ENCODE measurements around the gene NUDT12. TPM values are rescaled to one million over a fixed set of nuclear protein-coding genes. Genes with fewer than 3 reads are reported as not detected.

NUDT12 gene
- total RNA-seq, 2 experiments from 2014 or later = 4.0 to 4.7 TPM

- no peak for DNase-seq
- intact Hi-C loops (cut with micrococcal nuclease) = no loop called here
- CTCF ChIA-PET = no interaction called here
- Mint-ChIP-seq H3K9me3 (no peaks in the 10 kb centered on the region), H3K4me1 (ENCODE audit: low read depth) (no peaks in the 10 kb centered on the region), H3K27me3 (ENCODE audit: low read depth) (peaks cover 2% of the 10 kb centered on the region), H3K36me3 (ENCODE audit: low read depth) (no peaks in the 10 kb centered on the region), H3K4me3 (no peak overlapping the region), H3K27ac (no peak overlapping the region)
Measured at GRCh38 chr5:103532086-103532734, 30.4 kb downstream of the NUDT12 start.

GRCh38 chr5:103526164-103526915, 36.2 kb downstream of the NUDT12 start:
- no peak for DNase-seq
- Mint-ChIP-seq H3K4me1 (ENCODE audit: low read depth) (no peaks in the 10 kb centered on the region), H3K27me3 (ENCODE audit: low read depth) (peaks cover 2% of the 10 kb centered on the region), H3K9me3 (no peaks in the 10 kb centered on the region), H3K36me3 (ENCODE audit: low read depth) (no peaks in the 10 kb centered on the region), H3K4me3 (no peak overlapping the region), H3K27ac (no peak overlapping the region)
- CTCF ChIA-PET = no interaction called here
- intact Hi-C loops (cut with micrococcal nuclease) = no loop called here

DNA sequence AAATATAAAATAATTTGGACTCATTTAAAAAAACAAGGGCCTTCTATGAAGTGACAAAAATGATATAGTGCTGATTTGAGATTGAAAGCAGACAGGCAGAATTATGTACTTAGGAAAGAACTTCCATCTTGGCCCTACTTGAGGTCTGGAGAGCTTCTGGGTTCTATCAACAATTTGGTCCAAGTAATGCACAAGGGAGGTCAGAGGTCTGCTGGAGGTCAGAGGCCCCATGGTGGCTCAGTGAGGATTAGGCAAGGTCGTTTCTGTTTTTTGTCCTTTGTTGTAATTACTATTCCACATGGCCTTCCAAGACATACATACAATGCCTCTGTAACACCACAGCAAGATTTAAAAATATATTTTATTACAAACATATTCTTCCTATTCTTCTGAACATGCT, 37.2 kb downstream of the NUDT12 start:
- intact Hi-C loops (cut with micrococcal nuclease) = no loop called here
- no peak overlapping the region for H3K4me3 Mint-ChIP-seq
- H3K9me3 Mint-ChIP-seq = no peaks in the 10 kb centered on the region
- H3K4me1 Mint-ChIP-seq (ENCODE audit: low read depth) = no peaks in the 10 kb centered on the region
- peaks cover 2% of the 10 kb centered on the region for H3K27me3 Mint-ChIP-seq (ENCODE audit: low read depth)
- H3K36me3 Mint-ChIP-seq (ENCODE audit: low read depth) = no peaks in the 10 kb centered on the region
- CTCF ChIA-PET = interaction anchor here (0.6 kb wide), 2 partner anchors 10 to 11 kb away, joined by 3 read pairs; no protein-coding TSS in a partner anchor
- H3K27ac Mint-ChIP-seq = no peak overlapping the region
- no peak for DNase-seq

- Mint-ChIP-seq H3K4me3 (no peak overlapping the region), H3K27ac (no peak overlapping the region), H3K4me1 (ENCODE audit: low read depth) (no peaks in the 10 kb centered on the region), H3K36me3 (ENCODE audit: low read depth) (no peaks in the 10 kb centered on the region), H3K27me3 (ENCODE audit: low read depth) (peaks cover 2% of the 10 kb centered on the region), H3K9me3 (no peaks in the 10 kb centered on the region)
- no peak for DNase-seq
- intact Hi-C loops (cut with micrococcal nuclease) = no loop called here
- CTCF ChIA-PET = no interaction called here
Measured at GRCh38 chr5:103523319-103523718, 39.3 kb downstream of the NUDT12 start.

DNA sequence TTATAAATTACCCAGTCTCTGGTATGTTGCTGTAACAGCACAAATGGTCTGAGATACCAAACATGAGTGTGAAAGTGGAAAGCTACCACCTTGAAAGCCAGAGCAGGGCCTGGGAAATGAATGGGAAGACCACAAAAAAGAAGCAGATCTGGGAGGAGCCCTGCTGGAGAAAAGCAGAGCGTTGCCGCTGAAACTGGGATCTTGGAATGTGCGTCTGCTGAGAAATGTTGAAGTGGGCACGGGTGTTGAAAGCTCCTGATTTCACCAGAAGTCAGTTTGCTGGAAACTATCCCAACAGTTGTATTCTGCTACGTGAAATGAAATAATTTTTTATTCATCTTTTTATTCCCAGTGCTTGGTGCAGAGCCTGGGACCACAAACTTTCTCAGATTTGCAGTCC, 40.0 kb downstream of the NUDT12 start:
- DNase-seq = no peak
- intact Hi-C loops (cut with micrococcal nuclease) = no loop called here
- no peak overlapping the region for H3K27ac Mint-ChIP-seq
- no peak overlapping the region for H3K4me3 Mint-ChIP-seq
- CTCF ChIA-PET = no interaction called here
- no peaks in the 10 kb centered on the region for H3K4me1 Mint-ChIP-seq (ENCODE audit: low read depth)
- H3K27me3 Mint-ChIP-seq (ENCODE audit: low read depth) = peaks cover 2% of the 10 kb centered on the region
- no peaks in the 10 kb centered on the region for H3K36me3 Mint-ChIP-seq (ENCODE audit: low read depth)
- H3K9me3 Mint-ChIP-seq = no peaks in the 10 kb centered on the region

DNA sequence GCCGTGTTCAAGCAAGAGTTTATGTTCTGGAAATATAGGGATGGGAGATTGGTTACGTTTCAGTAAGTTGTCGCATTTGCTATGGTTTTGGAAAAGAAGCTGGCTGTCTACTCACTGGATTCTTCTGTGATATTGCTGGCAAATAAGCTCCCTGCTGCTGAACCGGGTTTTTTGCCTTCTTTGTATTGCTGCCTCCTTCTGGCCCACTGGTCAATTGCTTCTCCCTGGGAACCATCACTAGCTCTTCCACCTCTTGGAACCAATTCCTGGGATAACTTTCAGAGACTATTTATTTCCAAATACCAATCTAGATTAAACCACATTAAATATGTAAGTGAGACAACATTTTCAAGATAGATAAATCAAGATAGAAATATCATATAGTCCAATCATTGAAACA, 43.0 kb downstream of the NUDT12 start:
- Mint-ChIP-seq H3K27ac (no peak overlapping the region), H3K36me3 (ENCODE audit: low read depth) (no peaks in the 10 kb centered on the region), H3K4me3 (no peak overlapping the region), H3K4me1 (ENCODE audit: low read depth) (no peaks in the 10 kb centered on the region), H3K27me3 (ENCODE audit: low read depth) (peaks cover 7% of the 10 kb centered on the region), H3K9me3 (no peaks in the 10 kb centered on the region)
- no peak for DNase-seq
- intact Hi-C loops (cut with micrococcal nuclease) = no loop called here
- CTCF ChIA-PET = no interaction called here

GRCh38 chr5:103514371-103514770, 48.2 kb downstream of the NUDT12 start:
- CTCF ChIA-PET = interaction anchor here (0.6 kb wide), 1 partner anchor 11 kb away, joined by 3 read pairs; no protein-coding TSS in a partner anchor
- Mint-ChIP-seq H3K27ac (no peak overlapping the region), H3K4me1 (ENCODE audit: low read depth) (no peaks in the 10 kb centered on the region), H3K27me3 (ENCODE audit: low read depth) (peaks cover 9% of the 10 kb centered on the region), H3K36me3 (ENCODE audit: low read depth) (no peaks in the 10 kb centered on the region), H3K9me3 (no peaks in the 10 kb centered on the region), H3K4me3 (no peak overlapping the region)
- DNase-seq = no peak
- intact Hi-C loops (cut with micrococcal nuclease) = no loop called here

GRCh38 chr5:103513701-103514100, 48.9 kb downstream of the NUDT12 start:
- H3K27me3 Mint-ChIP-seq (ENCODE audit: low read depth) = peaks cover 9% of the 10 kb centered on the region
- intact Hi-C loops (cut with micrococcal nuclease) = no loop called here
- no peak overlapping the region for H3K27ac Mint-ChIP-seq
- no peaks in the 10 kb centered on the region for H3K9me3 Mint-ChIP-seq
- no peak overlapping the region for H3K4me3 Mint-ChIP-seq
- no peak for DNase-seq
- H3K36me3 Mint-ChIP-seq (ENCODE audit: low read depth) = no peaks in the 10 kb centered on the region
- H3K4me1 Mint-ChIP-seq (ENCODE audit: low read depth) = no peaks in the 10 kb centered on the region
- CTCF ChIA-PET = interaction anchor here (0.6 kb wide), 1 partner anchor 12 kb away, joined by 3 read pairs; no protein-coding TSS in a partner anchor

DNA sequence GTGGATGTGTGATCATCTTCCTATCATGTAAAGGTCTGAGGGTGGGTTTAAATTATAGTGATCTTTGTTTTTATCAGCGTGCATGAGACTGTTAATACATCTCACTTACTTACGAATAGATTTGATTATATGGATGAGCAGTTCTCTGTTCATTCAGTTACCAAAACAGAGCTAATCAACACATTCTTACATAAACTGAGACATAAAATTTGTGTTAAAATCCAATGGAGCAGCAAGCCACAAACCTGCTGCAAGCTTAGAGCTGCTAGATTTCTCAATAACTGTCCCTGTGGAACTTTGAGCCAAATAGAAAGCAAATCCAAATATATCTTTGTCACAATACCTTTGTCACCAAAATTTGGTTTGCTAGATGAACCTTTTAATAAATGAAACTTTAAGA, 50.1 kb downstream of the NUDT12 start:
- Mint-ChIP-seq H3K9me3 (no peaks in the 10 kb centered on the region), H3K27me3 (ENCODE audit: low read depth) (peaks cover 9% of the 10 kb centered on the region), H3K4me3 (no peak overlapping the region), H3K36me3 (ENCODE audit: low read depth) (no peaks in the 10 kb centered on the region), H3K4me1 (ENCODE audit: low read depth) (no peaks in the 10 kb centered on the region), H3K27ac (no peak overlapping the region)
- DNase-seq = no peak
- CTCF ChIA-PET = interaction anchor here (0.6 kb wide), 1 partner anchor 77 kb away, joined by 3 read pairs; no protein-coding TSS in a partner anchor
- intact Hi-C loops (cut with micrococcal nuclease) = no loop called here

- no peaks in the 10 kb centered on the region for H3K4me1 Mint-ChIP-seq (ENCODE audit: low read depth)
- H3K36me3 Mint-ChIP-seq (ENCODE audit: low read depth) = no peaks in the 10 kb centered on the region
- H3K4me3 Mint-ChIP-seq = no peak overlapping the region
- CTCF ChIA-PET = no interaction called here
- intact Hi-C loops (cut with micrococcal nuclease) = no loop called here
- no peak for DNase-seq
- H3K27me3 Mint-ChIP-seq (ENCODE audit: low read depth) = peaks cover 9% of the 10 kb centered on the region
- peaks cover 3% of the 10 kb centered on the region for H3K9me3 Mint-ChIP-seq
- H3K27ac Mint-ChIP-seq = no peak overlapping the region
Measured at GRCh38 chr5:103511554-103511885, 51.1 kb downstream of the NUDT12 start.

DNA sequence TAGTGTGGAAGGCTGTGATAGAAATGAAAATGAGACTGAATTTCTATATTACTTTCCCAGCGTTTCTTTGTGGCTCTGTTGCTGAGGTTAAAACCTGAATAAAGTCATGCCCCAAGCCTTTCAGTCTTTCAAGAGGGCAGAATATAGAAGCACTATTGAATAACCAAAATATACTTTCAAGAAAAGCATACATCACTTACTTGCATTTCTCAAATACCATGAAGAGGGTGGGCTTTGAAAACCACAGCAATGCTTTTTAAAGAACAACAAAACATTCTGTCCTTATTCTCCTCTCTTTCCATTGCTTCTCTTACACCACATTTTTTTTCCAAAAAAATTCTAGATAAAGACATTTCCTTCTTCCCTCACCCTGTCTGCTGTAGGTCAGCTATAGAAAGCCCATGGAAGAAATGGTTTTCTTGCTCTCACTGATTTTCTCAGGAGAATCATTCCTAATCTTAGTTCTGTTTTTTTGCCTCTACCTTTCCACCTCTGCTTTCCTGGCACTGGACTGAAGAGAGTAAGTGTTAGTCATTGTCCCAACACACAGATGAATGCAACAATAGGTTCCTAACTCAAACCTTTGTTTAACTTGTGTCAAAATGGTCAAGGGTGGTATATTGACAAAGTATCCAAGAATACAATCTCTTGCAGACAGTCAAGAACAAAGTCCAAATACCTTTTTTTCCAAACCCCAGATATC, 51.6 kb downstream of the NUDT12 start:
- intact Hi-C loops (cut with micrococcal nuclease) = no loop called here
- Mint-ChIP-seq H3K27ac (no peak overlapping the region), H3K9me3 (peaks cover 3% of the 10 kb centered on the region), H3K27me3 (ENCODE audit: low read depth) (peaks cover 9% of the 10 kb centered on the region), H3K4me1 (ENCODE audit: low read depth) (no peaks in the 10 kb centered on the region), H3K4me3 (no peak overlapping the region), H3K36me3 (ENCODE audit: low read depth) (no peaks in the 10 kb centered on the region)
- CTCF ChIA-PET = no interaction called here
- DNase-seq = no peak

GRCh38 chr5:103505581-103506305, 56.8 kb downstream of the NUDT12 start:
- CTCF ChIA-PET = no interaction called here
- Mint-ChIP-seq H3K27ac (no peak overlapping the region), H3K9me3 (peaks cover 3% of the 10 kb centered on the region)

More at GRCh38 chr5:103505581-103506305, 56.8 kb downstream of the NUDT12 start:
- H3K4me3 Mint-ChIP-seq = no peak overlapping the region
- H3K4me1 Mint-ChIP-seq (ENCODE audit: low read depth) = no peaks in the 10 kb centered on the region
- no peaks in the 10 kb centered on the region for H3K36me3 Mint-ChIP-seq (ENCODE audit: low read depth)
- H3K27me3 Mint-ChIP-seq (ENCODE audit: low read depth) = peaks cover 4% of the 10 kb centered on the region
- no peak for DNase-seq
- intact Hi-C loops (cut with micrococcal nuclease) = no loop called here
